Dedifferentiated amniotic fluid mesenchymal stem cell (primary cell): ENCODE results near the gene PIH1D2.
A peak's percentile ranks its signal among the peaks of the same experiment; 100 is the strongest.
"Not testable (repeated sequence)": the region's sequence is repeated elsewhere in the genome, so short reads cannot be mapped to it uniquely, and the experiment has no call there.

Source experiments
- DNase-seq: peaks from one replicate; pipeline ENCODE4 v3.0.0-alpha.2; 2016; ENCODE audit errors: extremely low spot score

PIH1D2 gene

GRCh38 chr11:112073941-112074811 is at the start of gene PIH1D2, which contains the start of gene NKAPD1:
TSS of gene PIH1D2 (minus strand) at chr11:112074017. CDS start at chr11:112073174, 843 bp downstream.
TSS of gene NKAPD1 (plus strand) at chr11:112074299. CDS start at chr11:112075575, 1,276 bp downstream.
- peak; percentile 89 for DNase-seq

GRCh38 chr11:112123129-112123528 is 49.3 kb upstream of the PIH1D2 start:
- no peak for DNase-seq

- no peak for DNase-seq
Measured at GRCh38 chr11:112121981-112122615, 48.3 kb upstream of the PIH1D2 start.

GRCh38 chr11:112118176-112118575 is 44.4 kb upstream of the PIH1D2 start:
- no peak for DNase-seq

GRCh38 chr11:112115386-112115785 is 41.6 kb upstream of the PIH1D2 start:
- no peak for DNase-seq

- DNase-seq: no peak
Measured at GRCh38 chr11:112114460-112114859, 40.6 kb upstream of the PIH1D2 start.

GRCh38 chr11:112113539-112114457 is 40.0 kb upstream of the PIH1D2 start:
- peak; percentile 81 for DNase-seq

GRCh38 chr11:112106070-112106469 is 32.3 kb upstream of the PIH1D2 start:
- no peak for DNase-seq

- no peak for DNase-seq
Measured at GRCh38 chr11:112103446-112103845, 29.6 kb upstream of the PIH1D2 start.

GRCh38 chr11:112100462-112100861 is 26.6 kb upstream of the PIH1D2 start:
- DNase-seq: peak; percentile 43

GRCh38 chr11:112097734-112098528 is 24.1 kb upstream of the PIH1D2 start:
- no peak for DNase-seq

GRCh38 chr11:112096194-112096593 is 22.4 kb upstream of the PIH1D2 start:
- no peak for DNase-seq

- not testable (repeated sequence) for DNase-seq
Measured at GRCh38 chr11:112095302-112095701, 21.5 kb upstream of the PIH1D2 start.

GRCh38 chr11:112087212-112087611 is 13.4 kb upstream of the PIH1D2 start:
- DNase-seq: no peak

- DNase-seq: peak; percentile 99
Measured at GRCh38 chr11:112086422-112087191, 12.8 kb upstream of the PIH1D2 start, which contains the start of the genes SDHD and TIMM8B. TSS of gene SDHD (plus strand) at chr11:112086873. CDS start at chr11:112086908, 35 bp downstream. TSS of gene TIMM8B (minus strand) at chr11:112086756. CDS start at chr11:112086723, 33 bp downstream.

GRCh38 chr11:112085822-112086421 is 12.1 kb upstream of the PIH1D2 start:
- no peak for DNase-seq

GRCh38 chr11:112082729-112083128 is 8.9 kb upstream of the PIH1D2 start:
- DNase-seq: no peak

GRCh38 chr11:112062923-112063322 is 10.9 kb downstream of the PIH1D2 start:
- no peak for DNase-seq

- no peak for DNase-seq
Measured at GRCh38 chr11:112058103-112058502, 15.7 kb downstream of the PIH1D2 start.

- no peak for DNase-seq
Measured at GRCh38 chr11:112057170-112057569, 16.6 kb downstream of the PIH1D2 start.
